ENCODE measurements around the gene BRI3.
"Not testable (repeated sequence)": the region's sequence is repeated elsewhere in the genome, so short reads cannot be mapped to it uniquely, and the experiment has no call there.

Gene BRI3

DNA sequence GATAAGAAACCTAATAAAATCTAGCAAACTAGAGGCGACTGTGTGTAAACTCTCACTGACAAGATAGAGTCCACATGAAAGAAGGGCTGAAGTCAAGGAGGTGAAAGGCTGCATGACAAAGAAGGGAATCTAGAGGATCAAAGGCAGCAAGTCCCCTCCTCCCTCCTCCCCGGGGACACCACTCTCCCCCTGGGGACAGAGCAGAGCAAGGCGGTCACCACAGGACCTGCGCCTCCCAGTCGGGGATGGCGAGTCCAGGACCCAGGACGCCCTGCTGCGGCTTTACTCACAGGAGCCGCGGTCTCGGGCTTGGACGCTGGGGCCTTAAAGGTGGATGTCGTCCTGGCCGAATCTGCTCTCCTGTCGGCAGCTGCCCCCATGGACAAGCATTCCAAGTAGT lies 22.4 kb downstream of the BRI3 start:
- H3K9me3 Mint-ChIP-seq, result no peaks in the 10 kb centered on the region
- no peaks in the 10 kb centered on the region for H3K4me1 Mint-ChIP-seq (ENCODE audit: low read depth)
- H3K27ac Mint-ChIP-seq, result no peak overlapping the region
- H3K27me3 Mint-ChIP-seq (ENCODE audit: low read depth), result no peaks in the 10 kb centered on the region
- H3K36me3 Mint-ChIP-seq (ENCODE audit: low read depth), result no peaks in the 10 kb centered on the region
- H3K4me3 Mint-ChIP-seq, result no peak overlapping the region

DNA sequence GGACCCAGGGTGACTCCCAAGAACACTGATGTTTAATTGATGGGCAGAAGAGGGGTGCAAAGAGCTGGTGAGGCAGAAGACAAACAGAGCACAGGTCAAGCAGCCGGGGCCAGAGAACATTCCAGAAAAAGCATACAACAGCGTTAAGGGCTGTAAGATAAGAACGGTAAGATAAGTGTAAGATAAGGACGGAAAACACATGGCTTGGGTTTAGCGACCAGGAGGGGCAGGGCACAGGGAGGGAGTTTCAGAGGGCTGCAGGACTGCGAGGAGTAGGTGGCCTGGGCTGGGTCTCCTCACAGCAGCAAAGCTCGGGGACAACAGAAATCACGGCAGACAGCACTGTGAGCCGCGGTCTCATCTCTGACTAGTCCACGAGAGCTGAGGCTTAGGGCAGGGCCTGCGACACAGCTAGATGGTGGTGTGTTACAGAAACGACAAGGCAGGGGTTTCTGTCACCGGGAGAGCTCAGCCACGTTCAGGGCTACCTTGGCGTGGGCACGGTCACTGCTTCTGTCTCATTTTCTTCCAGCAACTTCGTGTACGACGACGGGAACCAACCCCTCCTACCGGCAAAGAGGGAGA lies 24.6 kb downstream of the BRI3 start:
- Mint-ChIP-seq H3K4me3 (no peak overlapping the region), H3K9me3 (no peaks in the 10 kb centered on the region), H3K27me3 (ENCODE audit: low read depth) (no peaks in the 10 kb centered on the region), H3K27ac (no peak overlapping the region), H3K4me1 (ENCODE audit: low read depth) (no peaks in the 10 kb centered on the region), H3K36me3 (ENCODE audit: low read depth) (no peaks in the 10 kb centered on the region)

DNA sequence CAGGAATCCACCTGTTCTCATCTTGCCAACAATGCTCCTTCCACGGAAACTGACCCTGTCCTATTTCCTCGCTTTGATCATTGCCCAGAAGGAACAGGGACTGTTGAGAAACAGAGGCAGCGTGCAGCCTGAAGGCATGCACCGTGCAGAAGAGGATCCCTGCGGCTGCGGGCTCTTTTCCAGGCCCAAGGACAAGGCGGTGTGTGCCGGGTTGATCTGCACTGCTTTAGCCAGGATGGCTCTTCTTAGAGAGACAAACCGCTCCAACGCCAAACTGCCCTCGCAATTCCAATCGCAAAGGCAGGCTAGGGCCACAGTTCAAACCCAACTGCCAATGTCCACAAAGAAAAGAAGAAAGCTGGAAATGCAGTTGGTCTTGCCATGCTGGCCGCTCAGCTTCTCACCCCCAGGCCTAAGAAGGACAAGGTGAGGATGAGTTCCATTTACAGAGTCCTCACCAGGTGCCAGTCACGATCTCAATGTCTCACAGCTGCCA lies 26.5 kb downstream of the BRI3 start:
- Mint-ChIP-seq H3K4me3 (no peak overlapping the region), H3K27me3 (ENCODE audit: low read depth) (no peaks in the 10 kb centered on the region), H3K4me1 (ENCODE audit: low read depth) (no peaks in the 10 kb centered on the region), H3K27ac (no peak overlapping the region), H3K9me3 (no peaks in the 10 kb centered on the region), H3K36me3 (ENCODE audit: low read depth) (no peaks in the 10 kb centered on the region)

DNA sequence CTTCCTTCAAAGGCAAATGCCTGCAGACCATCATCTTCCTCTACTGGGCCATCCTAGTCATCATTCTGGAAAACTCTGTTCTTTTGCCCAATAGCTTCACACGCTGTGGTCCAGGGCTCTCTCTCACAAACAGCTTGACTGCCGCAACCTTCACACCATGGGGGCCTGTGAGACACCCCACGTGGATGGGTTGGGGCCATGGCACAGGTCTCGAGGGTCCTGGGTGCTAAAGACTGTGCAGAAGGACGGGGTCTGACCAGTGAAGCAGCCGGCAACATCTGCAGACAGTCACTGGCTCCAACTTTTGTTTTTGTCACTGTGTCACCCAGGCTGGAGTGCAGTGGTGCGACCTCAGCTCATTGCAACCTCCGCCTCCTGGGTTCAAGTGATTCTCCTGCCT lies 28.1 kb downstream of the BRI3 start:
- H3K4me1 Mint-ChIP-seq (ENCODE audit: low read depth), result no peaks in the 10 kb centered on the region
- H3K27ac Mint-ChIP-seq, result no peak overlapping the region
- no peaks in the 10 kb centered on the region for H3K27me3 Mint-ChIP-seq (ENCODE audit: low read depth)
- H3K9me3 Mint-ChIP-seq, result no peaks in the 10 kb centered on the region
- H3K36me3 Mint-ChIP-seq (ENCODE audit: low read depth), result no peaks in the 10 kb centered on the region
- H3K4me3 Mint-ChIP-seq, result no peak overlapping the region

DNA sequence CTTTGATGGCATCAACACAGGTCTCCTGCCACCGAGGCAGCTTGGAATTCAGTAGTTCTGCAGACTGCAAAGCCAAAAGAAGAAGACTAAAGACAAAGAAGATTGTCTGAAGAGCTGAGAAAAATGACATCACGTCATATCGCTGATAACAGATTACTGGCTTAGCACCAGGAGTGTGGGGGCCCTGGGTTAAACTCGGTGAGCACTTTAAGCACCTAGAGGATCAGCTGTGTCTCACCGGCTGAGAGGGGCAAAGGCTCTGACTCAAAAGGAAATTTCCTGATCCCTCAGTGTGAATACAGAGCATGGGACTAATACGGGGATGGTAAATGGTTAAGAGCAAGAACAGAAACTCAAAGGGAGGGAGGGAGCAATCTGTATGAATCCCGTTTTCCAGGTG lies 30.7 kb downstream of the BRI3 start:
- no peaks in the 10 kb centered on the region for H3K36me3 Mint-ChIP-seq (ENCODE audit: low read depth)
- H3K9me3 Mint-ChIP-seq, result no peaks in the 10 kb centered on the region
- no peak overlapping the region for H3K4me3 Mint-ChIP-seq
- H3K27me3 Mint-ChIP-seq (ENCODE audit: low read depth), result no peaks in the 10 kb centered on the region
- H3K4me1 Mint-ChIP-seq (ENCODE audit: low read depth), result no peaks in the 10 kb centered on the region
- H3K27ac Mint-ChIP-seq, result no peak overlapping the region

DNA sequence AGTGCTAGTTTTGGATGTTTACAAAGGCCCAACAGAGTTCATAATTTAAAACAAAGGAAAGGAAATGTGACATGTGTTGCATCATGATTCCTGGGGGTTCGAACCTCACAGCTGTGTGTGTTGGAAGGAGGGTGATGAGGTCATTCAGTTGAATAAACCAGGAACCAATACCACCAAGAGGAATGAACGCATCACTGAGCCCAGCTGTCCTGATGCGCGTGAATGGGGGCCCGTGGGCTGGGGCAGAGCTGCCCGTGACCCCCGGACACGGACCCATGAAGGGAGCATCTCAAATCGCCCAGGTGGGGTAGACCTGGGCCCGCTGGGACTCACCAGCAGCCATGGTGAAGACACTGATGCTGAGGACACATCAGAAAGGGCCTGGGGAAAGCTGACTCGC lies 33.0 kb downstream of the BRI3 start:
- Mint-ChIP-seq H3K36me3 (ENCODE audit: low read depth) (no peaks in the 10 kb centered on the region), H3K27ac (no peak overlapping the region)

DNA sequence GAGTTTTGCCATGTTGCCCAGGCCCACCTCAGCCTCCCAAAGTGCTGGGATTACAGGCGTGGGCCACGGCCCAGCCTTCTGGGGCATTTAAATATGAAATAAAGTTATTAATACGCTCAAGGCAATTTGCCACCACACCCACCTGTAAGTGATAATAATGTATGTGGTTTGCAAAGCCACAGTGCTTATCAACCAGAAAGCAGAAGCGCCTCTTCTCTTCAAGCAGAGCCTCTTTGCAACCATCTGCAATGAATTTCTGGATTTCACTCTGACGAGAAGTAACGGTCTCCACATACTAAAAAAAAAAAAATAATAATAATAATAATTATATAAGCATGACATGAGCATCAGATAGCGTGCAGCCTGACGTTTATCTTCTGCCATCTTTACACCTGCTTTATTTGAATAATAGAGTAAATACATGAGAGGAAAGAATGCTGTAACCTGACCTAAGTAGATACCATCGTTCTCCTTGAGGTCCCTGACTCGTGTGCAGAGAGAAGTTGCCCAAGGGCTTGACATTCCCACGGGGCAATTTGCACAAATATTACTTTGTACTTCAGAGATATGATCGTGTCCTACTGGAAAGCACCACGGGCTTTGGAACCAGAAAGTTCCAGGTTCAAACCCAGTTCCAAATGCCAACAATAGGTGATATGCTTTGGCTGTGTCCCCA lies 34.0 kb downstream of the BRI3 start:
- Mint-ChIP-seq H3K27me3 (ENCODE audit: low read depth) (no peaks in the 10 kb centered on the region), H3K9me3 (no peaks in the 10 kb centered on the region), H3K4me1 (ENCODE audit: low read depth) (no peaks in the 10 kb centered on the region), H3K27ac (no peak overlapping the region), H3K4me3 (no peak overlapping the region), H3K36me3 (ENCODE audit: low read depth) (no peaks in the 10 kb centered on the region)

More for the DNA sequence above, 33.0 kb downstream of the BRI3 start:
- H3K4me3 Mint-ChIP-seq, result no peak overlapping the region
- no peaks in the 10 kb centered on the region for H3K27me3 Mint-ChIP-seq (ENCODE audit: low read depth)
- no peaks in the 10 kb centered on the region for H3K4me1 Mint-ChIP-seq (ENCODE audit: low read depth)
- H3K9me3 Mint-ChIP-seq, result no peaks in the 10 kb centered on the region

DNA sequence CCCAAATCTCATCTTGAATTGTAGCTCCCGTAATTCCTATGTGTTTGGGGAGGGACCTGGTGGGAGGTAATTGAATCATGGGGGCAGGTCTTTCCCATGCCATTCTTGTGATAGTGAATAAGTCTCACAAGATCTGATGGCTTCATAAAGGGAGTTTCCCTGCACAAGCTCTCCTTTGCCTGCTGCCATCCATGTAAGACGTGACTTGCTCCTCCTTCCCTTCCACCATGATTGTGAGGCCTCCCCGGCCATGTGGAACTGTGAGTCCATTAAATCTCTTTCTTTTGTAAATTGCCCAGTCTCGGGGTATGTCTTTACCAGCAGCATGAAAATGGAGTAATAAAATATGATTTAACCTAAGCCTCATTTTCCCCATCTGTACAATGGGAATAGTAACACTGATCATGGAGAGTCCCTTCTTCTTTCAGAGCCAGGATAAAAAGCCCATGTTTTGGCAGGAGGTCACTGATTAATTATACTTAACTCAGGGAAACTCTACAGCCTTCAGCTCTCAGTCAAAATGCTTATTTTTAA lies 34.6 kb downstream of the BRI3 start:
- H3K27ac Mint-ChIP-seq; H3K36me3 Mint-ChIP-seq (ENCODE audit: low read depth): not testable (repeated sequence)

DNA sequence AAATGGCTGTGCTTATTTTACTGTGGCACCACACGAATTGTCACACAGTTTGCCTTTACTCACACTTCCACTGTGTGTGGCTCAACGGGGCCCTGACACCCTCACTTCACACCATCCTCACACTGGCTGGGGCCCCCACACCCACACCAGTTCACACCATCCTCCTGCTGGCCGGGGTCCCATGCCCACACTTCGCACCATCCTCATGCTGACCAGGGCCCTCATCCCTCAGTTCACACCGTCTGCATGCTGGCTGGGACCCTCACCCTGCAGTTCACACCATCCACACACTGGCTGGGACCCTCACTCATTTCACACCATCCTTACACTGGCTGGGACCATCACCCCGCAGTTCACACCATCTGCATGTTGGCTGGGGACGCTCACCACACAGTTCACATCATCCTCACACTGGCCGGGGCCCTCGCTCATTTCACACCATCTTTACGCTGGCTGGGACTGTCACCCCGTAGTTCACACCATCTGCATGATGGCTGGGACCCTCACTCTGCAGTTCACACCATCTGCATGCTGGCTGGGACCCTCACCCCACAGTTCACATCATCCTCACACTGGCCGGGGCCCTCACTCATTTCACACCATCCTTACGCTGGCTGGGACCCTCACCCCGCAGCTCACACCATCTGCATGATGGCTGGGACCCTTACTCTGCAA lies 36.0 kb downstream of the BRI3 start:
- H3K27ac Mint-ChIP-seq, result no peak overlapping the region
- H3K9me3 Mint-ChIP-seq, result no peaks in the 10 kb centered on the region
- no peaks in the 10 kb centered on the region for H3K36me3 Mint-ChIP-seq (ENCODE audit: low read depth)
- no peaks in the 10 kb centered on the region for H3K4me1 Mint-ChIP-seq (ENCODE audit: low read depth)
- H3K4me3 Mint-ChIP-seq, result no peak overlapping the region
- no peaks in the 10 kb centered on the region for H3K27me3 Mint-ChIP-seq (ENCODE audit: low read depth)

More for the DNA sequence above, 34.6 kb downstream of the BRI3 start:
- not testable (repeated sequence) for H3K4me3 Mint-ChIP-seq; H3K27me3 Mint-ChIP-seq (ENCODE audit: low read depth); H3K4me1 Mint-ChIP-seq (ENCODE audit: low read depth); H3K9me3 Mint-ChIP-seq

DNA sequence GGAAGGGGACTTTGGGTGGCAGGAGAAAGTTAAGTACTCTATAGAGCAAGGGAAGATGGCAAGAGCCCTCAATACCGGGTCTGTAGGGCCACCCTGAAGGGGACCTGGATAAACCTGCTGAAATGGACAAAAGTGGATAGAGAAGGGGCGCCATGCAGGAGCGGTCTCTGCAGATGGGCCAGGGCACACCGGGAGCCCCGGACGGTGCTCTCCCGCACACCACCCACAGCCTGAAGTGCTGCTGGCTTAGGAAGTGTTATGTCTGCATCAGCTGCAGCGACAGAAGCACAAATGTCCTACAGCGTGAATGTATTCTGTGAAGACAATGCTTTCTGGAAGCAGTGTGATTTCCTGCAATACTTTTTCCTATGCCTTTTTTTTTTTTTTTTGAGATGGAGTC lies 37.7 kb downstream of the BRI3 start:
- Mint-ChIP-seq H3K27ac (no peak overlapping the region), H3K27me3 (ENCODE audit: low read depth) (no peaks in the 10 kb centered on the region), H3K36me3 (ENCODE audit: low read depth) (no peaks in the 10 kb centered on the region), H3K9me3 (no peaks in the 10 kb centered on the region), H3K4me1 (ENCODE audit: low read depth) (no peaks in the 10 kb centered on the region), H3K4me3 (no peak overlapping the region)

DNA sequence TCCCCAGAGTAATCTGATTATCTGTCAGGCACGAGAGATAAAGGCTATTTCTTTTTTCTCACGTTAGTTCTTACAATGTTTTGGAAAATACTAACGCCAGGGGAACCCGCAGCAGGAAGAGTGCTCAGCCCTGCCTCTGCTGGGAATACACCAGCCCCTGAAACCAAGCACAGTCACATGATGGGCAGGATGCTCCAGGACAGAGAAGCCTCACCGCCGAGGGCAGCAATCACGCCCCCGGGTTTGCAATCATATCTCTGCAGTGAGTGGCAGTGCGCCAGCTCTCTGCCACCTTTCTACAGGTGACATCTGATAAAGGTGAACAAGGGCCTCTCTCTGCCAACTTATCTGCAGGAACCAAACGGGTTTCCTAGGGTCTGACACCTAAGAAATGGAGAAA lies 39.8 kb downstream of the BRI3 start:
- H3K27ac Mint-ChIP-seq, result no peak overlapping the region
- H3K4me1 Mint-ChIP-seq (ENCODE audit: low read depth), result no peaks in the 10 kb centered on the region
- H3K27me3 Mint-ChIP-seq (ENCODE audit: low read depth), result no peaks in the 10 kb centered on the region

DNA sequence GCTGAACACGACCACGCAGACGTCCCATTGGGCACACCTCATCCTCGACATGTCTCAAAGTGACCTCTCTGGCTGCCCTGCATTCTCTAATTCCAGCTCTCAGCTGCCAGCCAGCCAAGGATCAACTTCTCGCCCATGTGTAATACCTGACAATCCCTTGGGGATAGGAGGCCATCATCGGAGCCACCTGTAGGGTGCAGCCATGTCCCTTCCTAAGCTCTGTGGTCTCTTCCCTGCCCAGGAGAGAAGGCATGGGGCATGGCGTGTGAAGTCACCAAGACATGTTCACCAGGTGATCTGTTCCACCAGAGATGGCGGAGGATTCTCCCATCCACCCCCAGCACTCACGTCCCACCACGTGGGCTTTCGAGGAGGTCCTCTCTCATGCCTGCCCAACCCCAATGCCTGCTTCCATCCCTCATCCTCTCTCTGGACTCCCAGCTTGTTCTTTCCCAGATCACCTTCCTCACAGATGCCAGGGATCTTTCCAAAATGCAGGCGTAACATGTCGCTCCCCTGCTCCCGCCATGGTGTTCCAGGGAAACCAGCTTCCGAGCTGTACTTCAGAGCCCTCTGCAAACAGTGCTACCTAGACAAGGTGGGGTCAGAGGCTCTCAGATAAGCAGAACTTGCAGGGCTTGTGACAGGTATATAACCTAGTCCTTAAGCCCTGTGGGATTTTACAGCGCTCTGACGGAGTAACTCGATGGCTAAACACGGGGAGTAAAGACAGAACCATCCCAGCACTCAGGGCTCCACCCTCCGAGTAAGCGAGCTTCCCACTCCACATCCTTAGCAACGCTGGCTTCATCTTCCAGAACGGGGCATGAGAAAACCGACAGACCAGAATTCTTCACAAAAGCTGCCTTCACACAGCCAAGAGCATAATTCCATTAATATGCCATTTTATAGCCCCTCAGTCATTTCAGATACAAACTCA lies 41.1 kb downstream of the BRI3 start:
- Mint-ChIP-seq H3K36me3 (ENCODE audit: low read depth) (no peaks in the 10 kb centered on the region), H3K27me3 (ENCODE audit: low read depth) (no peaks in the 10 kb centered on the region), H3K4me1 (ENCODE audit: low read depth) (no peaks in the 10 kb centered on the region), H3K27ac (no peak overlapping the region), H3K9me3 (no peaks in the 10 kb centered on the region), H3K4me3 (no peak overlapping the region)

More for the DNA sequence above, 39.8 kb downstream of the BRI3 start:
- Mint-ChIP-seq H3K4me3 (no peak overlapping the region), H3K36me3 (ENCODE audit: low read depth) (no peaks in the 10 kb centered on the region), H3K9me3 (no peaks in the 10 kb centered on the region)

DNA sequence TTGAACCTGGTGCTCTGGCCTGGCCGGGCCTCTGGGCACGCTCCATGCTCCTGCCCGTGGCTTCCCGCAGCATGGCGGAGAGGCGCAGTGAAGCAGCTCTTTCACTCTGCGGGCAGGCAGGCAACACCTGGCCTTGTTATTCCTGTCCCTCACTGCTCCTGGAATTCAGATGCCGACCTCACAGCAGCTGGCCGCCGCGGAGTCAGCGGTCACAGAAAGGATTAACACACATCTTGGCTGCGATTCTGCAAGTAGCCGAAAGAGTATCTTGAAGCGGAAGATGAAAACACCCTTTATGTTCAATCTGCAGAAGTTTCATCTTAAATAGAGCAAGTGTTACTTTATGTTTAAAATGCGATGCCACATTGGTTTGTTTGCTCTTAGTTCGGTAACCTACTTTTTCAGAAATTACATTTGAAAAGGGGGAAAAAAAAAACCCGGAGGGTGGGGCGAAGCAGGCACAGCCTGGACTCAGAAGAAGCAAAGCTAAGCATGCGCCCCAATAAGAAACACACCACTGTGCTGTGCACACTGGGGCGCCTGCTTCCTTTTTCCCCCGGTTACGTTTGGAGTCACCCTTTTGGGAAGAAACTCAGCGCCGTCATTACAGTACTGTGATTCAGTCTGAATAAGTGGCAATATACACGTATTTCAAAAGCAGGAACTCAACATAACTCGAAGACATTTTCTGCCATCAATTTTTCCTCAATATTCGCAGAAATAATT lies 42.3 kb downstream of the BRI3 start:
- Mint-ChIP-seq H3K27ac (no peak overlapping the region), H3K27me3 (ENCODE audit: low read depth) (no peaks in the 10 kb centered on the region), H3K9me3 (no peaks in the 10 kb centered on the region), H3K36me3 (ENCODE audit: low read depth) (no peaks in the 10 kb centered on the region), H3K4me1 (ENCODE audit: low read depth) (no peaks in the 10 kb centered on the region), H3K4me3 (no peak overlapping the region)

DNA sequence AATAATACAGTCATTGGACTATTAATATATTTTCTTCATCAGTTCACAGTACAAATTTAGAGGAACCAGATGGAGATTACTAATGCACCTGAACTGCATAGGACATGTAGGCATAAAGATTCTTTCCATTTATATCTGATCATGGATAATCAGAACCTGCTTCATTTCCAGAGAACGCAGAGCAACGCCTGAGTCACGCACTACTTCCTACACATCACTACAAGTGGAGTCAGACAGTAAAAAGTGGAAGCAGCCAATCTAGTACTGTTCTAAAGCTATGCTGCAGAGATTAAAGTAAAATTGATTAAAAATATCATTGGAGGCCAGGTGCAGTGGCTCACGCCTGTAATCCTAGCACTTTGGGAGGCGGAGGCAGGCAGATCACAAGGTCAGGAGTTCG lies 43.3 kb downstream of the BRI3 start:
- Mint-ChIP-seq H3K27me3 (ENCODE audit: low read depth) (no peaks in the 10 kb centered on the region), H3K27ac (no peak overlapping the region)

More for the DNA sequence above, 43.3 kb downstream of the BRI3 start:
- no peak overlapping the region for H3K4me3 Mint-ChIP-seq
- no peaks in the 10 kb centered on the region for H3K36me3 Mint-ChIP-seq (ENCODE audit: low read depth)
- peaks cover 3% of the 10 kb centered on the region for H3K9me3 Mint-ChIP-seq
- no peaks in the 10 kb centered on the region for H3K4me1 Mint-ChIP-seq (ENCODE audit: low read depth)
